Subcutaneous abdominal adipose tissue (tissue), 5 donors: ENCODE data around the gene ATAD5.
A peak's percentile ranks its signal among the peaks of the same experiment; 100 is the strongest.
"Not testable (repeated sequence)": the region's sequence is repeated elsewhere in the genome, so short reads cannot be mapped to it uniquely, and the experiment has no call there.

Source experiments
- H3K27ac ChIP-seq: one replicate; pipeline ENCODE4 v1.7.0; 2013; ENCODE audit warnings: low read depth, mild to moderate bottlenecking, inconsistent platforms, low read length, moderate library complexity
- H3K27me3 ChIP-seq, 5 donors: one replicate each; pipeline ENCODE4 v1.7.0; 2013; ENCODE audit warnings: low read length in 5 of 5, inconsistent platforms in 1 of 5; ENCODE audit not compliant: control insufficient read depth in 5 of 5, insufficient read depth in 4 of 5
- H3K36me3 ChIP-seq, 5 donors: one replicate each; pipeline ENCODE4 v1.7.0; 2013; ENCODE audit warnings: low read length in 5 of 5; ENCODE audit not compliant: control insufficient read depth in 5 of 5, insufficient read depth in 5 of 5
- H3K4me1 ChIP-seq, 5 donors: one replicate each; pipeline ENCODE4 v1.7.0; 2013; ENCODE audit warnings: low read length in 5 of 5, mild to moderate bottlenecking in 3 of 5, moderate library complexity in 1 of 5; ENCODE audit not compliant: control insufficient read depth in 5 of 5, insufficient read depth in 5 of 5
- H3K4me3 ChIP-seq, 5 donors: one replicate each; pipeline ENCODE4 v1.7.0; 2013; ENCODE audit warnings: low read length in 5 of 5, low read depth in 1 of 5
- H3K9ac ChIP-seq, 5 donors: one replicate each; pipeline ENCODE4 v1.7.0; 2013; ENCODE audit warnings: low read length in 5 of 5, mild to moderate bottlenecking in 4 of 5, moderate library complexity in 3 of 5
- H3K9me3 ChIP-seq, 5 donors: one replicate each; pipeline ENCODE4 v1.7.0; 2013; ENCODE audit warnings: low read length in 5 of 5; ENCODE audit not compliant: control insufficient read depth in 5 of 5
- donor health status: healthy.
- donor health status: healthy.
- donor health status: healthy.
- donor health status: healthy.
- donor health status: healthy.

ATAD5 gene

GRCh38 chr17:30908717-30909420 lies 77.1 kb downstream of the ATAD5 start:
- peaks cover 0 to 25% (median 19%) of the 10 kb centered on the region in 5 donors for H3K4me1 ChIP-seq
- H3K36me3 ChIP-seq = peaks cover 0 to 2% (median 0%) of the 10 kb centered on the region in 5 donors
- no peaks in the 10 kb centered on the region for H3K9me3 ChIP-seq
- no peak overlapping the region for H3K4me3 ChIP-seq
- H3K9ac ChIP-seq = no peak overlapping the region
- H3K27ac ChIP-seq = no peak overlapping the region
- no peaks in the 10 kb centered on the region for H3K27me3 ChIP-seq

DNA sequence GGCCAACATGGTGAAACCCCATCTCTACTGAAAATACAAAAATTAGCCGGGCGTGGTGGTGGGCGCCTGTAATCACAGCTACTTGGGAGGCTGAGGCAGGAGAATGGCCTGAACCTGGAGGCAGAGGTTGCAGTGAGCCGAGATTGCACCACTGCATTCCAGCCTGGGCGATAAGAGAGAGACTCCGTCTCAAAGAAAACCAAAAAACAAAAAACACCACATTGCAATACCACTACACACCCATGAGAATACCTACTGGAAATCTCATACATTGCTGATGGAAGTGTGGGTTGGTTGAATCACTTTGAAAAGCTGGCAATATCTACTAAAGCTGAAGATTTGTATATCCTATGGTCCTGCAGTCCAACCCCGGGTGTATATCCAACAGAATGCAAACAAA lies 78.4 kb downstream of the ATAD5 start:
- peaks cover 0 to 23% (median 16%) of the 10 kb centered on the region in 5 donors for H3K4me1 ChIP-seq
- H3K27ac ChIP-seq, H3K4me3 ChIP-seq, H3K36me3 ChIP-seq, H3K27me3 ChIP-seq, H3K9ac ChIP-seq, H3K9me3 ChIP-seq: not testable (repeated sequence)

- no peaks in the 10 kb centered on the region for H3K9me3 ChIP-seq
- H3K27me3 ChIP-seq = no peaks in the 10 kb centered on the region
- no peak overlapping the region for H3K4me3 ChIP-seq
- no peaks in the 10 kb centered on the region for H3K4me1 ChIP-seq
- no peak overlapping the region for H3K27ac ChIP-seq
- H3K36me3 ChIP-seq = no peaks in the 10 kb centered on the region
- no peak overlapping the region for H3K9ac ChIP-seq
Observed at GRCh38 chr17:30913955-30914354, 82.2 kb downstream of the ATAD5 start.

- no peak overlapping the region for H3K4me3 ChIP-seq
- peaks cover 0 to 4% (median 0%) of the 10 kb centered on the region in 5 donors for H3K27me3 ChIP-seq
- no peaks in the 10 kb centered on the region for H3K9me3 ChIP-seq
Observed at GRCh38 chr17:30915833-30916611, 84.3 kb downstream of the ATAD5 start.

GRCh38 chr17:30917050-30917449 lies 85.3 kb downstream of the ATAD5 start:
- no peak overlapping the region for H3K4me3 ChIP-seq
- H3K9me3 ChIP-seq = no peaks in the 10 kb centered on the region
- H3K4me1 ChIP-seq = peaks cover 0 to 17% (median 9%) of the 10 kb centered on the region in 5 donors
- H3K9ac ChIP-seq = no peak overlapping the region
- H3K27ac ChIP-seq = no peak overlapping the region
- H3K36me3 ChIP-seq = no peaks in the 10 kb centered on the region
- H3K27me3 ChIP-seq = peaks cover 0 to 7% (median 0%) of the 10 kb centered on the region in 5 donors

More at GRCh38 chr17:30915833-30916611, 84.3 kb downstream of the ATAD5 start:
- Histone ChIP-seq H3K27ac (no peak overlapping the region), H3K9ac (no peak overlapping the region), H3K36me3 (no peaks in the 10 kb centered on the region), H3K4me1 (peaks cover 0 to 7% (median under 1%) of the 10 kb centered on the region in 5 donors)

DNA sequence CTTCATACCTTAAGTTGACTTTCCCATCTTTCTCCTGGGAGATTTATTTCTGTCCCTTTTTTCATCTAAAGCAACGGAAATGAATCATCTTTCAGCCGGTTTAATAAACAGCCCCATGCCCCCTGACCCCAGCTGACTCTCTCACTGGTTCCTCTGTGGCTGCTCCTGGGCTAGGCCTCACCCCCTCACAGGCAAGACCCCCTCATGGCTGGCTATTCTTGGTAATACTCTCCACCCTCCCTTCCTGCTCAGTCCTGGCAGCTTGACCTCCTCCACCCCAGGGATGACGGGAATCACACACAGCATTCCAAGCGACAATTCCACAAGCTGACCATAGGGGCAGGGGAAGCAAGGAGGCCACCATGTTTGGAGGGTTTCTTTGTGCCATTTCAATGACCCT lies 88.5 kb downstream of the ATAD5 start:
- H3K36me3 ChIP-seq = no peaks in the 10 kb centered on the region
- H3K27ac ChIP-seq = no peak overlapping the region
- H3K27me3 ChIP-seq = peaks cover 5 to 20% (median 6%) of the 10 kb centered on the region in 5 donors
- H3K9me3 ChIP-seq = no peaks in the 10 kb centered on the region
- H3K9ac ChIP-seq = no peak overlapping the region
- peaks cover 0 to 33% (median 20%) of the 10 kb centered on the region in 5 donors for H3K4me1 ChIP-seq
- no peak overlapping the region for H3K4me3 ChIP-seq

DNA sequence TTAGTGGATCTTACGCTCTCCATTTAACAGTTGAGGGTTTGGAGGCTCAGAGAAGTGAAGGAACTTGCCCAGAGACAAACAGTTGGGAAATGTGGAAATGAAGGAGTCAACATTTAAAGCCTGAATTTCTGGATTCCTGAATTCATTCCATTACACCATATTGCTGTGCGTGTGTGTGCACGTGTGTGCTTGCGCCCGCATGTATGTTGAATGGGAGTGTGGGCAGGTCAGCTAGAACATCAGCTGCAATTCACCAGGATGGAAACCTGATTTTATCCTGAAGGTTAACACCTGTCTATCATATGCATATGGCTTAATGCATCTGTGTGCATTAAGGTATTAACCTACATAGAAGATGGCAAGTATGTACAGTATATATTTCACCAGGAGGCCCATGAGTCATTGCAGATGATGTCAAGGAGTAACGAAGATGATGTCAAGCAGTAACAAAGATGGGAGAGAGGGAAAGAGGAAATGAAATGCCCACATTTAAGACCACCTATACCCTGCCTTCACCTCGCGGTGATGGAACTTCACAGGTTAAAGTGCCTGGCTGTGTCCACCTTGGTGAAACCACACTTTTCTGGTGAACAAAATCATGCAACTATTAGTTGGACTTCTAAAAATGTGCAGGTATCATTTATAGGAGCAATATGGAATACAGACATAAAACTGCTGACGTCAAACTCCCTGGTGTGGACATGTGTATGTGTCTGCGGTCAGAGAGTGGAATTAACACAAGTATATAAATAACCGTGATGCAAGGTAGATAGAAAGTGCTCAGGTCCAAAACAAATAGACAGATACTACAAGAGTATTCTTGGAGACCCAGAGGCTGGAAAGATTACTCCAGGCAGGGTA lies 89.1 kb downstream of the ATAD5 start:
- H3K4me3 ChIP-seq = peak overlapping the region in 4 of 5 donors; percentile 55 to 67 (median 60)
- H3K27ac ChIP-seq = no peak overlapping the region
- peaks cover 5 to 20% (median 6%) of the 10 kb centered on the region in 5 donors for H3K27me3 ChIP-seq
- H3K36me3 ChIP-seq = peaks cover 0 to under 1% (median 0%) of the 10 kb centered on the region in 5 donors
- H3K9me3 ChIP-seq = no peaks in the 10 kb centered on the region
- peaks cover 0 to 34% (median 20%) of the 10 kb centered on the region in 5 donors for H3K4me1 ChIP-seq
- no peak overlapping the region for H3K9ac ChIP-seq

- Histone ChIP-seq H3K36me3 (peaks cover 0 to 7% (median 0%) of the 10 kb centered on the region in 5 donors), H3K9me3 (no peaks in the 10 kb centered on the region), H3K9ac (peak within 1 kb of the TSS in 4 of 5 donors; percentile 30 to 64 (median 50)), H3K4me3 (peak within 1 kb of the TSS; percentile 55 to 67 (median 62)), H3K27me3 (peaks cover 5 to 23% (median 10%) of the 10 kb centered on the region in 5 donors), H3K27ac (no peak within 1 kb of the TSS), H3K4me1 (peaks cover 0 to 41% (median 20%) of the 10 kb centered on the region in 5 donors)
Observed at GRCh38 chr17:30921544-30922196, 89.9 kb downstream of the ATAD5 start, which contains the start of gene ADAP2. TSS of gene ADAP2 (plus strand) at chr17:30921945. CDS start at chr17:30922015, 70 bp downstream.
